Measurements from ENCODE around the gene KCNA5.

DNA sequence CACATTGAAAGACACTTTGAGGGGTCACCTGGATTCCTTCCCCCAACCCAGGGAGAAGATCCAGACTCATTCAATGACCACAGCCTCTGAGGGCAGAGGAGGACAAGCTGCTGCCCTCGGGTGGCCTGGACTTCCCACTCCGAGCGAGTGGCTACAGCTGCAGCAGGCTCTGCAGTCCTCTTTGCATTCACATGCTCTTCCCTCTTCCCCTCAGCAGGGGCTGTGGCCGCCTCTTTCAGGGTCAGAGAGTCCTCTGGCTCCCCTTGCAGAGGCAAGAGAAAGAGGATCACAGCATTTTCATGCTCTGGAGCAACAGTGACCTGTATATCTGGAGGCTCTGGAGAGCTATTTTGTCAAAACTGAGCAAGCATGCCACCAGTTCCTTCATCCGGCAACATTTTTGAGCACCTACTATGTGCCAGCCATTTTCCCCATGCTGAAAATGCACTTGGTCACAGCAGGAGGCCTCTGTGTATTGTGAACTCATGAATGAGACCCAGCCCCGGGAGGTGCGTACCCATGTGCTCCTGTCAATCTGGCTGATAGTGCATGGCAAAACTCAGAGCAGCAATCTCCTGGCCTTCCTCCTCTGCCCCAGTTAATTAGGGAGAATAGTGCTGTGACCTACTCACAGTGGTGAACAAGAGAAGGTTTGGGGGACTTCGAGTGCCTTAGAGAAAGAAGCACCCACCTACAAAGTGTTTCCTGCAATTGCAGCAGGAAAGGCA lies 42.9 kb upstream of the KCNA5 start:
- TF ChIP-seq POLR2AphosphoS5 (IDR thresholded peaks at IDR 0.05; ENCODE audit: low read depth, low read length) (no peak), SIN3A (IDR thresholded peaks at IDR 0.05; ENCODE audit: borderline replicate concordance, insufficient read depth, low read length) (no peak)
